ENCODE data around the gene ADCY9. TPM values are rescaled to one million over a fixed set of nuclear protein-coding genes. Genes with fewer than 3 reads are reported as not detected.

ADCY9 gene
- total RNA-seq, 1 experiment from 2014 or later = 4.7 TPM

DNA sequence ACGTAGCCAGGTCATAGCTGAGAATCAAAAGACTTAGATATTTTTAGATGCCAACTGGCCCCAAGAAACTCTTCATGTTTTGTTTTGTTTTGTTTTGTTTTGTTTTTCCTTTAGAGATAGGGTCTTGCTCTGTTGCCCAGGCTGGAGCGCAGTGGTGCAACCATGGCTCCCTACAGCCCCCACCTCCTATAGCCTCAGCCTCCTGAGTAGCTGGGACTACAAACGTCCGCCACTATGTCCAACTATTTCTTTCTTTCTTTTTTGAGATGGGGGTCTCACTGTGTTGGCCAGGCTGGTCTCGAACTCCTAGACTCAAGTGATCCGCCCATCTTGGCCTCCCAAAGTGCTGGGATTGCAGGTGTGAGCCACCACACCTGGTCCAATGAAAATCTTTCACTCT is 107.1 kb downstream of the ADCY9 start:
- no peak overlapping the region for H3K56ac ChIP-seq (ENCODE audit: insufficient read length, low read depth, low read length)
- H3K9ac ChIP-seq (ENCODE audit: extremely low read depth, insufficient read length, low read length) = no peak overlapping the region
- Mint-ChIP-seq H3K27ac (0 out of 7 replicates have a peak overlapping the region, but pooled peaks of 1 of the 3 experiments have one; percentile 23), H3K27me3 (ENCODE audit: low read depth) (no peaks in the 10 kb centered on the region; the same call in 1 of the 2 replicates), H3K4me3 (no peak overlapping the region), H3K9me3 (no peaks in the 10 kb centered on the region; a peak in 1 of 5 replicates), H3K4me1 (peaks cover 35 to 48% of the 10 kb centered on the region in 2 experiments), H3K36me3 (ENCODE audit: insufficient read depth in 1 of 3, low read depth in 3 of 3) (peaks cover 0 to 3% (median 0%) of the 10 kb centered on the region in 3 experiments; a peak in 2 of 7 replicates)
- H4K20me1 ChIP-seq (ENCODE audit: control insufficient read depth, insufficient read depth, insufficient read length) = no peaks in the 10 kb centered on the region
- H3K23ac ChIP-seq (ENCODE audit: insufficient read length, low read depth, low read length) = no peak overlapping the region
- no peak overlapping the region for H3K4ac ChIP-seq (ENCODE audit: low read depth, low read length)
- no peaks in the 10 kb centered on the region for H3K79me1 ChIP-seq (ENCODE audit: insufficient read depth, low read depth, low read length, poor library complexity, severe bottlenecking)
- H2BK20ac ChIP-seq (ENCODE audit: low read depth, low read length, poor library complexity, severe bottlenecking) = no peak overlapping the region
- H3K27me3 ChIP-seq (ENCODE audit: insufficient read depth, low read length) = no peaks in the 10 kb centered on the region
- H3K9me3 ChIP-seq (ENCODE audit: control insufficient read depth, low read depth, low read length) = no peaks in the 10 kb centered on the region
- no peak overlapping the region for H2BK12ac ChIP-seq (ENCODE audit: insufficient read length, low read depth, low read length)
- no CpG with 5 or more reads among the region's 6 CpGs for WGBS (ENCODE audit: extremely low coverage, insufficient read length, low lambda C conversion rate)
- H4K5ac ChIP-seq (ENCODE audit: insufficient read length, low read depth, low read length) = no peak overlapping the region
- H2AFZ ChIP-seq (ENCODE audit: low read length) = no peak overlapping the region
- H2AK5ac ChIP-seq (ENCODE audit: insufficient read length, low read length) = no peak overlapping the region
- H3K79me2 ChIP-seq (ENCODE audit: insufficient read depth, low read length) = no peaks in the 10 kb centered on the region
- no peak overlapping the region for H2BK15ac ChIP-seq (ENCODE audit: low read depth, low read length)
- no peak for DNase-seq
- no peak overlapping the region for H3T11ph ChIP-seq (ENCODE audit: low read length)
- H3K18ac ChIP-seq (ENCODE audit: insufficient read length, low read depth, low read length) = no peak overlapping the region
- TF ChIP-seq, protein P1, sequence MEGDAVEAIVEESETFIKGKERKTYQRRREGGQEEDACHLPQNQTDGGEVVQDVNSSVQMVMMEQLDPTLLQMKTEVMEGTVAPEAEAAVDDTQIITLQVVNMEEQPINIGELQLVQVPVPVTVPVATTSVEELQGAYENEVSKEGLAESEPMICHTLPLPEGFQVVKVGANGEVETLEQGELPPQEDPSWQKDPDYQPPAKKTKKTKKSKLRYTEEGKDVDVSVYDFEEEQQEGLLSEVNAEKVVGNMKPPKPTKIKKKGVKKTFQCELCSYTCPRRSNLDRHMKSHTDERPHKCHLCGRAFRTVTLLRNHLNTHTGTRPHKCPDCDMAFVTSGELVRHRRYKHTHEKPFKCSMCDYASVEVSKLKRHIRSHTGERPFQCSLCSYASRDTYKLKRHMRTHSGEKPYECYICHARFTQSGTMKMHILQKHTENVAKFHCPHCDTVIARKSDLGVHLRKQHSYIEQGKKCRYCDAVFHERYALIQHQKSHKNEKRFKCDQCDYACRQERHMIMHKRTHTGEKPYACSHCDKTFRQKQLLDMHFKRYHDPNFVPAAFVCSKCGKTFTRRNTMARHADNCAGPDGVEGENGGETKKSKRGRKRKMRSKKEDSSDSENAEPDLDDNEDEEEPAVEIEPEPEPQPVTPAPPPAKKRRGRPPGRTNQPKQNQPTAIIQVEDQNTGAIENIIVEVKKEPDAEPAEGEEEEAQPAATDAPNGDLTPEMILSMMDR (conservative IDR thresholded peaks at IDR 0.05) = no peak
- H3K4me1 ChIP-seq (ENCODE audit: insufficient read depth, low read length) = peaks cover 11% of the 10 kb centered on the region; the same call in 1 of the 2 replicates
- H2BK5ac ChIP-seq (ENCODE audit: insufficient read length, low read length) = no peak overlapping the region
- H3K14ac ChIP-seq (ENCODE audit: insufficient read depth, low read length) = no peak overlapping the region
- no peak overlapping the region for H3K27ac ChIP-seq (ENCODE audit: insufficient read length, low read depth, low read length)
- no peaks in the 10 kb centered on the region for H3K23me2 ChIP-seq (ENCODE audit: insufficient read length, low read depth, low read length, poor library complexity, severe bottlenecking)
- H2BK120ac ChIP-seq (ENCODE audit: low read depth, low read length, poor library complexity, severe bottlenecking) = no peak overlapping the region
- H4K91ac ChIP-seq (ENCODE audit: insufficient read length, low read depth, low read length) = no peak overlapping the region
- H4K8ac ChIP-seq (replicated peaks; ENCODE audit: insufficient read length, low read depth, low read length) = no peak overlapping the region
- H3K4me2 ChIP-seq (ENCODE audit: insufficient read depth, insufficient read length, low read length) = no peak overlapping the region

All from H9 (cell line).